Activated naive CD8-positive, alpha-beta T cell (primary cell): ENCODE measurements around the gene PHF23.

ENCODE experiments used
- H3K27ac Mint-ChIP-seq: one replicate; pipeline ENCODE4 v1.8.0; 2021; ENCODE audit warnings: mixed read lengths
- H3K27me3 Mint-ChIP-seq: one replicate; pipeline ENCODE4 v1.8.0; 2021; ENCODE audit warnings: mixed read lengths
- H3K36me3 Mint-ChIP-seq: one replicate; pipeline ENCODE4 v1.8.0; 2021; ENCODE audit warnings: mixed read lengths
- H3K4me1 Mint-ChIP-seq: one replicate; pipeline ENCODE4 v1.8.0; 2021; ENCODE audit warnings: low read depth, mixed read lengths
- H3K4me3 Mint-ChIP-seq: one replicate; pipeline ENCODE4 v1.8.0; 2021; ENCODE audit warnings: mild to moderate bottlenecking, mixed read lengths
- H3K9me3 Mint-ChIP-seq: one replicate; pipeline ENCODE4 v1.8.0; 2021; ENCODE audit warnings: low read depth, mixed read lengths

Gene PHF23

GRCh38 chr17:7235693-7236665 is 3.3 kb downstream of the PHF23 start:
- peak overlapping the region; percentile 96 for H3K4me3 Mint-ChIP-seq
- H3K36me3 Mint-ChIP-seq: peaks cover 5% of the 10 kb centered on the region
- peaks cover 60% of the 10 kb centered on the region for H3K4me1 Mint-ChIP-seq
- no peaks in the 10 kb centered on the region for H3K27me3 Mint-ChIP-seq
- no peaks in the 10 kb centered on the region for H3K9me3 Mint-ChIP-seq
- H3K27ac Mint-ChIP-seq: peak overlapping the region; percentile 65

- H3K27ac Mint-ChIP-seq: peak within 1 kb of the TSS; percentile 95
- peak within 1 kb of the TSS; percentile 96 for H3K4me3 Mint-ChIP-seq
- peaks cover 5% of the 10 kb centered on the region for H3K36me3 Mint-ChIP-seq
- H3K27me3 Mint-ChIP-seq: no peaks in the 10 kb centered on the region
- peaks cover 49% of the 10 kb centered on the region for H3K4me1 Mint-ChIP-seq
- H3K9me3 Mint-ChIP-seq: no peaks in the 10 kb centered on the region
Observed at GRCh38 chr17:7234083-7234951, 4.9 kb downstream of the PHF23 start, which contains the start of gene DVL2. Gene DVL2, minus strand, starts transcription at chr17:7234517. Its CDS starts 255 bp downstream, at chr17:7234262.

- H3K9me3 Mint-ChIP-seq: no peaks in the 10 kb centered on the region
- no peaks in the 10 kb centered on the region for H3K27me3 Mint-ChIP-seq
- peaks cover 49% of the 10 kb centered on the region for H3K4me1 Mint-ChIP-seq
- peak overlapping the region; percentile 96 for H3K4me3 Mint-ChIP-seq
- peaks cover 5% of the 10 kb centered on the region for H3K36me3 Mint-ChIP-seq
- peak overlapping the region; percentile 95 for H3K27ac Mint-ChIP-seq
Observed at GRCh38 chr17:7233701-7234082, 5.6 kb downstream of the PHF23 start.

GRCh38 chr17:7232114-7232513 is 7.1 kb downstream of the PHF23 start:
- H3K4me3 Mint-ChIP-seq: peak overlapping the region; percentile 76
- H3K9me3 Mint-ChIP-seq: no peaks in the 10 kb centered on the region
- peaks cover 50% of the 10 kb centered on the region for H3K4me1 Mint-ChIP-seq
- H3K27me3 Mint-ChIP-seq: no peaks in the 10 kb centered on the region
- no peak overlapping the region for H3K27ac Mint-ChIP-seq
- peaks cover 9% of the 10 kb centered on the region for H3K36me3 Mint-ChIP-seq

- Mint-ChIP-seq H3K4me1 (peaks cover 26% of the 10 kb centered on the region), H3K4me3 (no peak overlapping the region), H3K9me3 (no peaks in the 10 kb centered on the region), H3K27ac (no peak overlapping the region), H3K36me3 (peaks cover 7% of the 10 kb centered on the region), H3K27me3 (no peaks in the 10 kb centered on the region)
Observed at GRCh38 chr17:7229504-7229903, 9.8 kb downstream of the PHF23 start.

- no peak overlapping the region for H3K27ac Mint-ChIP-seq
- no peak overlapping the region for H3K4me3 Mint-ChIP-seq
- peaks cover 24% of the 10 kb centered on the region for H3K4me1 Mint-ChIP-seq
- no peaks in the 10 kb centered on the region for H3K9me3 Mint-ChIP-seq
- peaks cover 7% of the 10 kb centered on the region for H3K36me3 Mint-ChIP-seq
- H3K27me3 Mint-ChIP-seq: no peaks in the 10 kb centered on the region
Observed at GRCh38 chr17:7228920-7229319, 10.3 kb downstream of the PHF23 start.

- Mint-ChIP-seq H3K4me3 (no peak overlapping the region), H3K27me3 (no peaks in the 10 kb centered on the region), H3K36me3 (peaks cover 8% of the 10 kb centered on the region), H3K4me1 (peaks cover 15% of the 10 kb centered on the region), H3K27ac (no peak overlapping the region), H3K9me3 (no peaks in the 10 kb centered on the region)
Observed at GRCh38 chr17:7226721-7227710, 12.2 kb downstream of the PHF23 start.

- no peaks in the 10 kb centered on the region for H3K9me3 Mint-ChIP-seq
- no peaks in the 10 kb centered on the region for H3K27me3 Mint-ChIP-seq
- H3K4me3 Mint-ChIP-seq: no peak overlapping the region
- no peak overlapping the region for H3K27ac Mint-ChIP-seq
- H3K36me3 Mint-ChIP-seq: peaks cover 7% of the 10 kb centered on the region
- H3K4me1 Mint-ChIP-seq: peaks cover 16% of the 10 kb centered on the region
Observed at GRCh38 chr17:7225711-7226331, 13.4 kb downstream of the PHF23 start.

- Mint-ChIP-seq H3K27ac (no peak overlapping the region), H3K36me3 (peaks cover 7% of the 10 kb centered on the region), H3K9me3 (no peaks in the 10 kb centered on the region), H3K4me3 (no peak overlapping the region), H3K27me3 (no peaks in the 10 kb centered on the region), H3K4me1 (peaks cover 22% of the 10 kb centered on the region)
Observed at GRCh38 chr17:7224661-7225111, 14.6 kb downstream of the PHF23 start.

GRCh38 chr17:7224110-7224509 is 15.1 kb downstream of the PHF23 start:
- peaks cover 7% of the 10 kb centered on the region for H3K36me3 Mint-ChIP-seq
- no peak overlapping the region for H3K27ac Mint-ChIP-seq
- no peaks in the 10 kb centered on the region for H3K27me3 Mint-ChIP-seq
- peaks cover 28% of the 10 kb centered on the region for H3K4me1 Mint-ChIP-seq
- no peaks in the 10 kb centered on the region for H3K9me3 Mint-ChIP-seq
- no peak overlapping the region for H3K4me3 Mint-ChIP-seq

- no peaks in the 10 kb centered on the region for H3K9me3 Mint-ChIP-seq
- no peaks in the 10 kb centered on the region for H3K27me3 Mint-ChIP-seq
- H3K4me1 Mint-ChIP-seq: peaks cover 34% of the 10 kb centered on the region
- no peak overlapping the region for H3K4me3 Mint-ChIP-seq
- peaks cover 7% of the 10 kb centered on the region for H3K36me3 Mint-ChIP-seq
- no peak overlapping the region for H3K27ac Mint-ChIP-seq
Observed at GRCh38 chr17:7223375-7223774, 15.9 kb downstream of the PHF23 start.

GRCh38 chr17:7222972-7223292 is 16.3 kb downstream of the PHF23 start:
- H3K4me1 Mint-ChIP-seq: peaks cover 35% of the 10 kb centered on the region
- no peak overlapping the region for H3K27ac Mint-ChIP-seq
- no peaks in the 10 kb centered on the region for H3K9me3 Mint-ChIP-seq
- H3K36me3 Mint-ChIP-seq: peaks cover 4% of the 10 kb centered on the region
- no peaks in the 10 kb centered on the region for H3K27me3 Mint-ChIP-seq
- no peak overlapping the region for H3K4me3 Mint-ChIP-seq

- Mint-ChIP-seq H3K4me3 (no peak overlapping the region), H3K27ac (no peak overlapping the region)
Observed at GRCh38 chr17:7222093-7222971, 16.9 kb downstream of the PHF23 start.

More at GRCh38 chr17:7222093-7222971, 16.9 kb downstream of the PHF23 start:
- Mint-ChIP-seq H3K9me3 (no peaks in the 10 kb centered on the region), H3K36me3 (peaks cover 3% of the 10 kb centered on the region), H3K27me3 (no peaks in the 10 kb centered on the region), H3K4me1 (peaks cover 38% of the 10 kb centered on the region)
